Measurements from ENCODE around the gene MEIS3. TPM values are rescaled to one million over a fixed set of nuclear protein-coding genes. Genes with fewer than 3 reads are reported as not detected.

Gene MEIS3
- total RNA-seq, 1 experiment from 2014 or later, result 35.8 TPM

- Histone ChIP-seq H3K27ac (ENCODE audit: low read depth, low read length) (no peak overlapping the region), H3K4me1 (ENCODE audit: control insufficient read depth in 1 of 2, insufficient read depth in 2 of 2, low read length in 2 of 2) (no peaks in the 10 kb centered on the region), H4K20me1 (ENCODE audit: insufficient read depth) (no peaks in the 10 kb centered on the region), H2AFZ (ENCODE audit: low read depth, low read length, poor library complexity, severe bottlenecking) (no peak overlapping the region), H3K4me2 (ENCODE audit: low read length) (no peak overlapping the region), H3K4me3 (replicated peaks in 1 of 2; ENCODE audit: low read depth in 1 of 2, low read length in 2 of 2) (no peak overlapping the region), H3K36me3 (ENCODE audit: control insufficient read depth in 1 of 2, insufficient read depth in 2 of 2, low read length in 2 of 2) (peaks cover 19 to 53% of the 10 kb centered on the region in 2 experiments; a peak in 3 of 4 replicates), H3K9ac (ENCODE audit: low read length) (no peak overlapping the region), H3K9me2 (ENCODE audit: insufficient read depth) (no peaks in the 10 kb centered on the region), H3K79me2 (ENCODE audit: insufficient read depth, low read length) (no peaks in the 10 kb centered on the region), H3K27me3 (ENCODE audit: insufficient read depth, low read length) (no peaks in the 10 kb centered on the region), H3K9me3 (ENCODE audit: control insufficient read depth in 1 of 2, insufficient read depth in 1 of 2, low read depth in 1 of 2, low read length in 2 of 2) (no peaks in the 10 kb centered on the region)
- no peak for DNase-seq (ENCODE audit: low read depth, low spot score)
- intact Hi-C loops (cut with micrococcal nuclease), result no loop called here
- ATAC-seq, result no peak
- BruUV-seq (replicated peaks), result no TSS peak
- CTCF ChIA-PET, result no interaction called here
- TF ChIP-seq ZFX (IDR thresholded peaks at IDR 0.05) (no peak), YY1 (IDR thresholded peaks at IDR 0.05; ENCODE audit: extremely low read depth, insufficient replicate concordance, low read depth, low read length) (no peak), RAD21 (IDR thresholded peaks at IDR 0.05; ENCODE audit: low read depth) (no peak), EZH2 (IDR thresholded peaks at IDR 0.05) (no peak)
- POLR2A ChIA-PET, result no interaction called here
- RAD21 ChIA-PET (ENCODE audit: low non-redundant PET in 1 of 2, low total read pairs in 2 of 2, uncharacterized antibody in 2 of 2, unreplicated experiment in 2 of 2), result no interaction called here
These were observed 41.5 kb downstream of the MEIS3 start for GRCh38 chr19:47377801-47378200.

GRCh38 chr19:47377208-47377701 is 42.1 kb downstream of the MEIS3 start:
- no peak overlapping the region for H3K4me3 ChIP-seq (replicated peaks in 1 of 2; ENCODE audit: low read depth in 1 of 2, low read length in 2 of 2)
- no peak for DNase-seq (ENCODE audit: low read depth, low spot score)
- ATAC-seq, result no peak
- no peak overlapping the region for H3K4me2 ChIP-seq (ENCODE audit: low read length)
- no peaks in the 10 kb centered on the region for H3K9me2 ChIP-seq (ENCODE audit: insufficient read depth)
- BruUV-seq (replicated peaks), result no TSS peak
- RAD21 ChIA-PET (ENCODE audit: low non-redundant PET in 1 of 2, low total read pairs in 2 of 2, uncharacterized antibody in 2 of 2, unreplicated experiment in 2 of 2), result no interaction called here
- no peak overlapping the region; the same call in 1 of the 2 replicates for H3K27ac ChIP-seq (ENCODE audit: low read depth, low read length)
- TF ChIP-seq POLR2A (IDR thresholded peaks at IDR 0.05; ENCODE audit: borderline replicate concordance, extremely low read depth, insufficient read depth, insufficient read length) (no peak), SRF (IDR thresholded peaks at IDR 0.05; ENCODE audit: low read depth) (no peak), MAX (IDR thresholded peaks at IDR 0.05) (no peak), ATF3 (IDR thresholded peaks at IDR 0.05) (no peak), SP1 (IDR thresholded peaks at IDR 0.05; ENCODE audit: low read depth) (no peak), RAD21 (IDR thresholded peaks at IDR 0.05; ENCODE audit: low read depth) (no peak), REST (IDR thresholded peaks at IDR 0.05; ENCODE audit: low read depth) (no peak), ZFX (IDR thresholded peaks at IDR 0.05) (no peak), EGR1 (IDR thresholded peaks at IDR 0.05; ENCODE audit: low read depth) (no peak), ZNF274 (IDR thresholded peaks at IDR 0.05; ENCODE audit: low read depth, low read length) (no peak), CEBPB (IDR thresholded peaks at IDR 0.05; ENCODE audit: low read depth) (no peak)
- H3K36me3 ChIP-seq (ENCODE audit: control insufficient read depth in 1 of 2, insufficient read depth in 2 of 2, low read length in 2 of 2), result peaks cover 19 to 54% of the 10 kb centered on the region in 2 experiments; a peak in 3 of 4 replicates
- H3K9ac ChIP-seq (ENCODE audit: low read length), result no peak overlapping the region
- H3K79me2 ChIP-seq (ENCODE audit: insufficient read depth, low read length), result no peaks in the 10 kb centered on the region
- no peak overlapping the region for H2AFZ ChIP-seq (ENCODE audit: low read depth, low read length, poor library complexity, severe bottlenecking)
- no peaks in the 10 kb centered on the region for H4K20me1 ChIP-seq (ENCODE audit: insufficient read depth)
- POLR2A ChIA-PET, result no interaction called here
- intact Hi-C loops (cut with micrococcal nuclease), result no loop called here
- H3K4me1 ChIP-seq (ENCODE audit: control insufficient read depth in 1 of 2, insufficient read depth in 2 of 2, low read length in 2 of 2), result no peaks in the 10 kb centered on the region
- no peaks in the 10 kb centered on the region for H3K9me3 ChIP-seq (ENCODE audit: control insufficient read depth in 1 of 2, insufficient read depth in 1 of 2, low read depth in 1 of 2, low read length in 2 of 2)
- H3K27me3 ChIP-seq (ENCODE audit: insufficient read depth, low read length), result no peaks in the 10 kb centered on the region
- CTCF ChIA-PET, result no interaction called here
